Measurements from ENCODE around the gene TMEM187.

Gene TMEM187

GRCh38 chrX:154013001-154013421, 40.5 kb downstream of the TMEM187 start:
- CTCF ChIA-PET: interaction anchor here (0.7 to 3.5 kb wide), 20 partner anchors 9 to 87 kb away, joined by 3 to 18 read pairs (median 5); partner anchors contain the start of gene TMEM187
- POLR2A ChIA-PET: no interaction called here
- no peak for DNase-seq (ENCODE audit: extremely low spot score)
- TF ChIP-seq CTCF (IDR thresholded peaks at IDR 0.05; ENCODE audit: control extremely low read depth, extremely low read depth, low read depth, missing control alignments): no peak

GRCh38 chrX:154013614-154014360, 41.2 kb downstream of the TMEM187 start:
- peak; percentile 67 for DNase-seq (ENCODE audit: extremely low spot score)
- CTCF ChIA-PET: interaction anchor here (0.7 to 3.5 kb wide), 25 partner anchors 9 to 407 kb away, joined by 3 to 18 read pairs (median 5); partner anchors contain the start of genes RPL10 and TMEM187
- POLR2A ChIA-PET: no interaction called here
- TF ChIP-seq CTCF (IDR thresholded peaks at IDR 0.05; ENCODE audit: control extremely low read depth, extremely low read depth, low read depth, missing control alignments): peak; percentile 71

- TF ChIP-seq CTCF (IDR thresholded peaks at IDR 0.05; ENCODE audit: control extremely low read depth, extremely low read depth, low read depth, missing control alignments): no peak
- ChIA-PET CTCF (interaction anchor here (0.8 to 3.5 kb wide), 15 partner anchors 8 to 406 kb away, joined by 3 to 18 read pairs (median 8); partner anchors contain the start of genes RPL10 and TMEM187), POLR2A (no interaction called here)
- no peak for DNase-seq (ENCODE audit: extremely low spot score)
Observed at GRCh38 chrX:154014429-154015380, 42.2 kb downstream of the TMEM187 start.

GRCh38 chrX:154015581-154016264, 43.2 kb downstream of the TMEM187 start:
- ChIA-PET POLR2A (no interaction called here), CTCF (interaction anchor here (1.8 kb wide), 1 partner anchor 36 kb away, joined by 5 read pairs; no protein-coding TSS in a partner anchor)
- DNase-seq (ENCODE audit: extremely low spot score): no peak
- no peak for TF ChIP-seq CTCF (IDR thresholded peaks at IDR 0.05; ENCODE audit: control extremely low read depth, extremely low read depth, low read depth, missing control alignments)

GRCh38 chrX:154016366-154017076, 44.0 kb downstream of the TMEM187 start:
- DNase-seq (ENCODE audit: extremely low spot score): no peak
- ChIA-PET POLR2A (no interaction called here), CTCF (no interaction called here)
- TF ChIP-seq CTCF (IDR thresholded peaks at IDR 0.05; ENCODE audit: control extremely low read depth, extremely low read depth, low read depth, missing control alignments): no peak
